Measurements from ENCODE around the gene BLID.

The BLID gene

DNA sequence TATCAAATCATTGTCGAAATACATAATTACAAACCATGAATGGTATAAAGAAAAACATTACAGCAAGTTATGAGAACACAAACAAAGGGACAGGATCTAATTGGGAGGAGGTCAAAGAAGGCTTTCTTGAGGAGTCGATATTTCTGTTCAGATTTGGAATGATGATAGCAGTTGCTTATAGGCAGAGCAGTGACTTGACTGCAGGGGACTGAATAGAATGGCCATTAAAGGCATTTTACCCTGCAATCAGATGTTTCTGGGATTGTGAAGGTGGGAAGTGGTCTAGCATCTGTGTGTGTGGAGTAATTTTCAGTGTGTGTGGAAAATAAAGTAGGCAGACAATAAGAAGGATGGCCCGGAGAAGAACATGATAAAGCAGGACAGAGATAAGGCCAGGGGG, 41.0 kb downstream of the BLID start:
- DNase-seq = no peak

DNA sequence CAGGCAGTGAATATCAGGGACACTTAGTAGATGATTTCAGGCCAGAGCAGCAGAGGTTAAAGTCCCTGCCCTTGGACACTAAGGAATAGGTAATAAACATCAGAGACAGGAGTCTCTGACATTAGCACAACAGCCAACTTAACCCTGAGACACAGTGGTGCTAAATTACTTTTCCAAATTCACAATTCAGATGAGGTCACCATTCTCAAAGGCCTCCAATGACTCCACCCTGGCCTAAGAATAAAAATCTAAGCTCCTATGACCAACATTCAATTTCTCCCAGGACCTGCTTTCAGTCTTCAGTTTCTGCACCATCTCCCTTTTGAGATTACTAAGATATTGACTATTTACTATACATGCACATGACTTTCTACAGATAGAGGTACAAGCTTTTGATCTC, 42.0 kb downstream of the BLID start:
- no peak for DNase-seq

DNA sequence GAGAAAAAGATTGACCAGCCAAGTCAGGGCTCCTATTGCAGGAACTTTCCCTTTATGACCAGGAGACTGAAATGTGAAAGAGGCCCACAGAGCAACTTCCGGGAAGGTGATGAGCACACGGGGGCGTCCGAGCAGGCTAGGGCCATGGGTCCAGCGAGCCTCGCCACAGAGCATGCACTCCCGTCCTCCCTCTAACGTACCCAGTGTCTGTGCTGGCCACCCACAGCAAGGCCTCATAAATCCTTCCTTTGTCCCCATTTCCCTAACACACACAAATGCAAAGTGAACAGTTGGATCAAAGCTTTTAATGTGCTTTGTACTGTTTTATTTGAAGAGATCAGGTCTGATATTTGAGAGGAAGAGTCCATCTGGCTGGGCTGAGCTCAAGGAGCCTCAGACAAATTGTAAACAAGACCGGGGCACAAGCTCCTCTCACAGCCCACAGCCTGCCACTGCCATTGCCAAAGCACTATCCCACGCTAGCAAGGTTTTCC, 44.3 kb downstream of the BLID start:
- DNase-seq = no peak

DNA sequence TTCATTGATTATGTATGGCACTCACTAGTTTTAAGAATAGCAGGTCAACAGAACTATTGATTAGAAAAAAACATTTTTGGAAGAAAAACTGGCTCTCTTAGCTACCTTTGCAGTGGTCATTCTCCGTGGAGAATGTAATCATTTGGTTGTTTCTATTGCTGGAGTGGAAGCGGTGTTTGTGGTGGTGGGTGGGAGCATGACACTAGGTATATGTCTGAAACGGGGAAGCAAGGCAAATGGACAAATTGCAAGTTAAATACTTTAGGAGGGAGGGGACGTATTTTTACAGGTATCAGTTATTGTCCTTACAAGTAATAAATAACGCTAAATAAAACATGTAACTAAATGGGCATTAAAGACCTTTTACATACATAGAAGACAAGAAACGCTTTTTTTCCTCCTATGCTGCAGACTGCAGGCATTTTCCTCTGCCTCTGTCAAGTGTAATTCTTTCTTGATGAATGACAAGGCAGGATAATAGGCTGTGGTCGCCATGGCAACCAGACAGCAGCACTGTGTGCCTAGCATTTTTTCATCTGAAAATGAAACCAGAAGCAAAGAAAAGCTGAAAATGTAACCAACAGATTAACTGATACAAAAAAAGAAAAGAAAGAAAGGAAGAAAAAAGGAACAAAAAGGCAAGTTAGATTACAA, 46.2 kb downstream of the BLID start:
- peak in 2 of 3 donors; percentile 16 to 26 for DNase-seq

DNA sequence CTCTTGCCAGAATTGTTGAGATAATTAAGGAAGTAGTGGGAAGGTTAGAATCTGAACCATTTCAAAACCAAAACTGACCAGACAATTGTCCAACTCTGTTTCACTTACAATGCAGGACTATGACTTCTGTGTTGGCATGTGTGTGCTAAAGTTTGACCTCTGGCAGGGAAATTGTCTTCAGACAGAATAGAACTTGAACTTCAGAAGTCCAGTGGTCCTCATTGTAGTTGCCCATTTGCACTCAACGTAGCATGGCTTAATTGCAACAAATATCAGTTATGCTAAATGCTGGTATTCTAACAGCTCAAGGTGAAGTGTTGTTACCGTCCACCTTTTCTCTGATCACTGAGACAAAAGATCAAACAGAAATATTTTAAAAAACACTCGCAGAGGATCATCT, 47.2 kb downstream of the BLID start:
- DNase-seq = peak in 1 of 3 donors; percentile 29

DNA sequence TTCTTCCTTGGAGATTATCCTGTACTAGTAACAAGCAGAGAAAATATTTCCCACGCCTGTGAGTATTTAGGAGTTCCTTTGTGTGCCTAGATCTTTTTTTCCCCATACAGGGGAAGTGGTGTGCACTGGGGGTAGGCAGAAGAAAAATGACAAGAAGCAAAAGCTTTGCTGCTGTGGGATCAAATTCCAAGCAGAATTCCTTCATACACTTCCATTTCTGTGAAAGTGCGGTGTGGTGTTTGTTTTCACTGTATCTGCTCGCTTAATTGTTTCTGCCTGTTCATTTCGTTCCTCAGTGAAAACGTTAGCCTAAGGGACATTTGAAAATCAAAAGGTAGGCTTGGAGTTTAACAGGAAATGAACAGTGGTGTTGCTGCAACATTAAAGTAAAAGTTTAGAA, 47.9 kb downstream of the BLID start:
- no peak for DNase-seq
